Measurements from ENCODE around the gene TRERF1. TPM values are rescaled to one million over a fixed set of nuclear protein-coding genes. Genes with fewer than 3 reads are reported as not detected.
A peak's percentile ranks its signal among the peaks of the same experiment; 100 is the strongest.

TRERF1 gene
- total RNA-seq, 1 donor from 2014 or later = 8.3 TPM

GRCh38 chr6:42370323-42370985, 81.3 kb downstream of the TRERF1 start:
- no peaks in the 10 kb centered on the region for H3K27me3 ChIP-seq
- TF ChIP-seq CTCF (IDR thresholded peaks at IDR 0.05) = no peak
- no peak for TF ChIP-seq EZH2 (IDR thresholded peaks at IDR 0.05)
- no peak for TF ChIP-seq EZH2phosphoT487 (IDR thresholded peaks at IDR 0.05)
- Mint-ChIP-seq H3K27ac (peak overlapping the region; percentile 42), H3K27me3 (ENCODE audit: insufficient read depth, low read depth) (no peaks in the 10 kb centered on the region), H3K4me1 (peaks cover 7% of the 10 kb centered on the region), H3K36me3 (no peaks in the 10 kb centered on the region), H3K9me3 (no peaks in the 10 kb centered on the region), H3K4me3 (no peak overlapping the region)
- H3F3A ChIP-seq (ENCODE audit: low read depth) = no peaks in the 10 kb centered on the region
- H3K4me3 ChIP-seq = no peak overlapping the region
- H3K4me2 ChIP-seq = no peak overlapping the region
- peaks cover 47% of the 10 kb centered on the region for H3K79me2 ChIP-seq (ENCODE audit: low read depth)
- H3K36me3 ChIP-seq = no peaks in the 10 kb centered on the region
- H4K20me1 ChIP-seq (ENCODE audit: low read depth) = peaks cover 28% of the 10 kb centered on the region
- DNase-seq (ENCODE audit: low spot score) = no peak
- H3K4me1 ChIP-seq = no peaks in the 10 kb centered on the region
- H2AFZ ChIP-seq (replicated peaks) = no peak overlapping the region
- H3K27ac ChIP-seq = no peak overlapping the region
- H3K9ac ChIP-seq = no peak overlapping the region
- no peaks in the 10 kb centered on the region for H3K9me3 ChIP-seq (ENCODE audit: low read depth)

- H3K4me1 Mint-ChIP-seq = peaks cover 7% of the 10 kb centered on the region
- no peak overlapping the region for H3K27ac Mint-ChIP-seq
Observed at GRCh38 chr6:42369568-42369967, 82.2 kb downstream of the TRERF1 start.

GRCh38 chr6:42368181-42368580, 83.5 kb downstream of the TRERF1 start:
- Histone ChIP-seq H3K4me3 (no peak overlapping the region), H4K20me1 (ENCODE audit: low read depth) (peaks cover 42% of the 10 kb centered on the region), H3K36me3 (no peaks in the 10 kb centered on the region), H3K27me3 (no peaks in the 10 kb centered on the region), H3K79me2 (ENCODE audit: low read depth) (peaks cover 44% of the 10 kb centered on the region), H3K4me2 (no peak overlapping the region), H3F3A (ENCODE audit: low read depth) (no peaks in the 10 kb centered on the region), H3K27ac (no peak overlapping the region), H3K9me3 (ENCODE audit: low read depth) (no peaks in the 10 kb centered on the region), H2AFZ (replicated peaks) (no peak overlapping the region), H3K4me1 (no peaks in the 10 kb centered on the region), H3K9ac (no peak overlapping the region)
- no peaks in the 10 kb centered on the region for H3K27me3 Mint-ChIP-seq (ENCODE audit: insufficient read depth, low read depth)
- H3K4me3 Mint-ChIP-seq = no peak overlapping the region
- H3K9me3 Mint-ChIP-seq = no peaks in the 10 kb centered on the region
- peak overlapping the region; percentile 36 for H3K27ac Mint-ChIP-seq
- peaks cover 7% of the 10 kb centered on the region for H3K4me1 Mint-ChIP-seq
- DNase-seq (ENCODE audit: low spot score) = no peak
- H3K36me3 Mint-ChIP-seq = peaks cover 3% of the 10 kb centered on the region
- TF ChIP-seq EZH2phosphoT487 (IDR thresholded peaks at IDR 0.05) = no peak
- TF ChIP-seq CTCF (IDR thresholded peaks at IDR 0.05) = no peak
- TF ChIP-seq EZH2 (IDR thresholded peaks at IDR 0.05) = no peak

More at GRCh38 chr6:42369568-42369967, 82.2 kb downstream of the TRERF1 start:
- peaks cover 41% of the 10 kb centered on the region for H3K79me2 ChIP-seq (ENCODE audit: low read depth)
- H3K36me3 ChIP-seq = no peaks in the 10 kb centered on the region
- no peak overlapping the region for H3K4me2 ChIP-seq
- no peaks in the 10 kb centered on the region for H3K27me3 ChIP-seq
- TF ChIP-seq EZH2phosphoT487 (IDR thresholded peaks at IDR 0.05) (no peak), EZH2 (IDR thresholded peaks at IDR 0.05) (no peak), CTCF (IDR thresholded peaks at IDR 0.05) (no peak)
- no peak overlapping the region for H3K4me3 Mint-ChIP-seq
- H3K36me3 Mint-ChIP-seq = no peaks in the 10 kb centered on the region
- H3K27ac ChIP-seq = no peak overlapping the region
- H3K9ac ChIP-seq = no peak overlapping the region
- H3K9me3 ChIP-seq (ENCODE audit: low read depth) = no peaks in the 10 kb centered on the region
- no peaks in the 10 kb centered on the region for H3K9me3 Mint-ChIP-seq
- H2AFZ ChIP-seq (replicated peaks) = no peak overlapping the region
- no peak for DNase-seq (ENCODE audit: low spot score)
- no peaks in the 10 kb centered on the region for H3F3A ChIP-seq (ENCODE audit: low read depth)
- H3K4me3 ChIP-seq = no peak overlapping the region
- H3K4me1 ChIP-seq = no peaks in the 10 kb centered on the region
- H4K20me1 ChIP-seq (ENCODE audit: low read depth) = peaks cover 34% of the 10 kb centered on the region
- H3K27me3 Mint-ChIP-seq (ENCODE audit: insufficient read depth, low read depth) = no peaks in the 10 kb centered on the region
